Liver (tissue), 9 donors: ENCODE data around the gene SLC9C2. TPM values are rescaled to one million over a fixed set of nuclear protein-coding genes. Genes with fewer than 3 reads are reported as not detected.

Experiments used
- DNase-seq: peaks from one replicate; pipeline ENCODE4 v3.0.0-alpha.2; 2017; ENCODE audit warnings: low spot score
- H3K27ac ChIP-seq, 2 donors: one replicate each; pipeline ENCODE4 v1.7.0; 2013; ENCODE audit warnings: inconsistent platforms in 2 of 2, low read length in 2 of 2, control low read depth in 1 of 2, low read depth in 1 of 2, mild to moderate bottlenecking in 1 of 2
- H3K27me3 ChIP-seq, 4 donors: one replicate each; pipeline versions ENCODE4 v1.6.1 to v1.7.0; 2013; ENCODE audit warnings: low read length in 3 of 4, inconsistent platforms in 1 of 4, mild to moderate bottlenecking in 1 of 4, moderate library complexity in 1 of 4; ENCODE audit not compliant: control insufficient read depth in 4 of 4, insufficient read depth in 4 of 4
- H3K36me3 ChIP-seq, 4 donors: one replicate each; pipeline versions ENCODE4 v1.6.1 to v1.7.0; 2013; ENCODE audit warnings: low read length in 3 of 4, mild to moderate bottlenecking in 3 of 4, low read depth in 1 of 4, moderate library complexity in 1 of 4; ENCODE audit not compliant: control insufficient read depth in 4 of 4, insufficient read depth in 3 of 4
- H3K4me1 ChIP-seq, 4 donors: one replicate each; pipeline versions ENCODE4 v1.6.1 to v1.7.0; 2013; ENCODE audit warnings: low read length in 3 of 4, mild to moderate bottlenecking in 3 of 4, moderate library complexity in 1 of 4; ENCODE audit not compliant: control insufficient read depth in 4 of 4, insufficient read depth in 4 of 4
- H3K4me3 ChIP-seq, 3 donors: one replicate each; pipeline versions ENCODE4 v1.6.1 to v1.7.0; 2013; ENCODE audit warnings: low read length in 3 of 3, control low read depth in 1 of 3, low read depth in 1 of 3, mild to moderate bottlenecking in 1 of 3
- H3K9ac ChIP-seq, 2 donors: one replicate each; pipeline ENCODE4 v1.7.0; 2013; ENCODE audit warnings: low read length in 2 of 2, mild to moderate bottlenecking in 2 of 2, moderate library complexity in 2 of 2, control low read depth in 1 of 2, low read depth in 1 of 2
- H3K9me3 ChIP-seq, 4 donors: one replicate each; pipeline versions ENCODE4 v1.6.1 to v1.7.0; 2013; ENCODE audit warnings: low read length in 3 of 4; ENCODE audit not compliant: control insufficient read depth in 4 of 4
- EGR1 ChIP-seq, 2 donors: IDR thresholded peaks; 2 replicates each; pipeline ENCODE4 v1.6.1; 2016 to 2018; ENCODE audit warnings: antibody characterized with exemption in 2 of 2, low read depth in 2 of 2
- FOXA1 ChIP-seq: IDR thresholded peaks from 2 replicates; pipeline ENCODE4 v1.6.1; 2016; ENCODE audit warnings: antibody characterized with exemption
- FOXA2 ChIP-seq: IDR thresholded peaks from 2 replicates; pipeline ENCODE4 v1.6.1; 2016; ENCODE audit warnings: antibody characterized with exemption
- GABPA ChIP-seq, 2 donors: IDR thresholded peaks in 1 of 2; conservative IDR thresholded peaks in 1 of 2; 2 replicates each; pipeline ENCODE4 v1.6.1; 2016; ENCODE audit warnings: antibody characterized with exemption in 2 of 2, mild to moderate bottlenecking in 1 of 2, moderate library complexity in 1 of 2
- HNF4A ChIP-seq, 2 donors: conservative IDR thresholded peaks; 2 replicates each; pipeline ENCODE4 v1.6.1; 2016; ENCODE audit warnings: antibody characterized with exemption in 2 of 2, mild to moderate bottlenecking in 2 of 2
- HNF4G ChIP-seq: IDR thresholded peaks from 2 replicates; pipeline ENCODE4 v1.6.1; 2016; ENCODE audit warnings: antibody characterized with exemption
- JUND ChIP-seq, 2 donors: IDR thresholded peaks; 2 replicates each; pipeline ENCODE4 v1.6.1; 2016; ENCODE audit warnings: antibody characterized with exemption in 2 of 2
- NR2F2 ChIP-seq: IDR thresholded peaks from 2 replicates; pipeline ENCODE4 v1.6.1; 2016; ENCODE audit warnings: antibody characterized with exemption
- RAD21 ChIP-seq, 2 donors: IDR thresholded peaks; 2 replicates each; pipeline ENCODE4 v1.6.1; 2016; ENCODE audit warnings: antibody characterized with exemption in 2 of 2, mild to moderate bottlenecking in 2 of 2
- RXRA ChIP-seq, 2 donors: IDR thresholded peaks; 2 replicates each; pipeline ENCODE4 v1.6.1; 2017 to 2018; ENCODE audit warnings: antibody characterized with exemption in 2 of 2, mild to moderate bottlenecking in 1 of 2
- SP1 ChIP-seq: IDR thresholded peaks from 2 replicates; pipeline ENCODE4 v1.6.1; 2018; ENCODE audit warnings: antibody characterized with exemption, mild to moderate bottlenecking
- TAF1 ChIP-seq: conservative IDR thresholded peaks from 2 replicates; pipeline ENCODE4 v1.6.1; 2016; ENCODE audit warnings: antibody characterized with exemption, mild to moderate bottlenecking
- YY1 ChIP-seq: IDR thresholded peaks from 2 replicates; pipeline ENCODE4 v1.6.1; 2016; ENCODE audit warnings: antibody characterized with exemption, mild to moderate bottlenecking
- WGBS: extraction: QIAGEN DNeasy Blood & Tissue Kit; methylation state at CpG from one replicate; pipeline ENCODE4 v1.1.7; 2013; 5-methylcytosine and 5-hydroxymethylcytosine counted together
- polyA plus RNA-seq, 2 donors: library from polyadenylated mRNA; stranded (reverse) in 1 of 2; unstranded in 1 of 2; fragments of 200-250 nt in 1 of 2; fragments of >200 nt in 1 of 2; fragmentation: Nextera tagmentation in 1 of 2; extraction: Ambion mirVana in 1 of 2; gene quantifications; one replicate each; pipeline versions ENCODE4 v1.2.1 to v1.2.3, GENCODE V29; 2013 to 2015
- total RNA-seq, 2 donors: library from RNA; depleted of rRNA; stranded (reverse); fragments of >200 nt; gene quantifications; one replicate each; pipeline ENCODE4 v1.2.3, GENCODE V29; 2014
- TF ChIP-seq, protein P1 (sequence below): IDR thresholded peaks from 2 replicates; pipeline ENCODE4 v1.6.1; 2016; ENCODE audit warnings: antibody characterized with exemption
- TF ChIP-seq, protein P2 (sequence below): IDR thresholded peaks from 2 replicates; pipeline ENCODE4 v1.6.1; 2016; ENCODE audit warnings: antibody characterized with exemption, mild to moderate bottlenecking
- TF ChIP-seq, protein P3 (sequence below): IDR thresholded peaks from 2 replicates; pipeline ENCODE4 v1.6.1; 2016; ENCODE audit warnings: antibody characterized with exemption
- TF ChIP-seq, protein P4 (sequence below): fragments of 150-350 bp; IDR thresholded peaks from 2 replicates; pipeline ENCODE4 v1.5.1; 2017; ENCODE audit warnings: improper control_type of control experiment, low read depth, low read length; ENCODE audit not compliant: missing input control
- TF ChIP-seq, protein P5 (sequence below): IDR thresholded peaks from 2 replicates; pipeline ENCODE4 v1.6.1; 2016; ENCODE audit warnings: antibody characterized with exemption
- donor health status: healthy.
- donor health status: healthy.
- donor health status: healthy.
- donor health status: healthy.
- donor health status: healthy.

Gene SLC9C2
- total and polyA plus RNA-seq, 4 donors, result not detected

DNA sequence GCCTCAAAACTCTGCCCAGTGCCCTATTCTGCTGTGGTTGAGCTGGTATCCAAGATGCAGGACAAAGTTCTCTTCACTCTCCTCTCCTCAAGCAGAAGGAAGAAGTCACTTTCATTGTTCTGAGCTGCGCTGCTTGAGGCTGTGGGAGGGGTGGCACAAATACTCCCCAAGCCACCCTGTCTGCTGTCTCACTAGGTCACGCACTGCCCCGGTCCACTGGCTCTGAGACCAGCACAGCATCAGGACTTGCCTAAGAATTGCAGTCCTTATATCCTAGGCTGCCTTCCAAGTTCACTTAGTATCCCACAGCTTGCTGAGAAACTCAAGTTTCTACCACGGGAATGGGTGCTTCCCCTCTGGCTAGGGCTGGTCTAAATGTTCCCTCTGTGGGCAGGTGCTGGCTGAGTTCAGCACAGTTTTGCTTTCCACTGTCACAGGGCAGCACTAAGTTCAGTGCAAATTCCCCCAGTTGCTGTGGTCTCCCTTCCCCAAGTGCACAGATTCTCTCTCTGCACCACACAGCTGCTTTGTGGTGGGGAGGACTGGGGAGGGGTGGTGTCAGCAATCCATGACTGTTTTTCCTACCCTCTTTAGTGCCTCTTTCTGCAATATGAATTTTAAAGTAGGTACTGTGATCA, 32.4 kb downstream of the SLC9C2 start:
- 83% methylated on average over 4 of the region's 4 CpGs for WGBS
- DNase-seq, result no peak
- no peaks in the 10 kb centered on the region for H3K4me1 ChIP-seq

More for the DNA sequence above, 32.4 kb downstream of the SLC9C2 start:
- no peak for TF ChIP-seq FOXA2
- TF ChIP-seq, protein P1, sequence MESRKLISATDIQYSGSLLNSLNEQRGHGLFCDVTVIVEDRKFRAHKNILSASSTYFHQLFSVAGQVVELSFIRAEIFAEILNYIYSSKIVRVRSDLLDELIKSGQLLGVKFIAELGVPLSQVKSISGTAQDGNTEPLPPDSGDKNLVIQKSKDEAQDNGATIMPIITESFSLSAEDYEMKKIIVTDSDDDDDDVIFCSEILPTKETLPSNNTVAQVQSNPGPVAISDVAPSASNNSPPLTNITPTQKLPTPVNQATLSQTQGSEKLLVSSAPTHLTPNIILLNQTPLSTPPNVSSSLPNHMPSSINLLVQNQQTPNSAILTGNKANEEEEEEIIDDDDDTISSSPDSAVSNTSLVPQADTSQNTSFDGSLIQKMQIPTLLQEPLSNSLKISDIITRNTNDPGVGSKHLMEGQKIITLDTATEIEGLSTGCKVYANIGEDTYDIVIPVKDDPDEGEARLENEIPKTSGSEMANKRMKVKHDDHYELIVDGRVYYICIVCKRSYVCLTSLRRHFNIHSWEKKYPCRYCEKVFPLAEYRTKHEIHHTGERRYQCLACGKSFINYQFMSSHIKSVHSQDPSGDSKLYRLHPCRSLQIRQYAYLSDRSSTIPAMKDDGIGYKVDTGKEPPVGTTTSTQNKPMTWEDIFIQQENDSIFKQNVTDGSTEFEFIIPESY, result no peak
- no peak for TF ChIP-seq EGR1 (IDR thresholded peaks at IDR 0.05; ENCODE audit: low read depth in 2 of 2)
- TF ChIP-seq, protein P2, sequence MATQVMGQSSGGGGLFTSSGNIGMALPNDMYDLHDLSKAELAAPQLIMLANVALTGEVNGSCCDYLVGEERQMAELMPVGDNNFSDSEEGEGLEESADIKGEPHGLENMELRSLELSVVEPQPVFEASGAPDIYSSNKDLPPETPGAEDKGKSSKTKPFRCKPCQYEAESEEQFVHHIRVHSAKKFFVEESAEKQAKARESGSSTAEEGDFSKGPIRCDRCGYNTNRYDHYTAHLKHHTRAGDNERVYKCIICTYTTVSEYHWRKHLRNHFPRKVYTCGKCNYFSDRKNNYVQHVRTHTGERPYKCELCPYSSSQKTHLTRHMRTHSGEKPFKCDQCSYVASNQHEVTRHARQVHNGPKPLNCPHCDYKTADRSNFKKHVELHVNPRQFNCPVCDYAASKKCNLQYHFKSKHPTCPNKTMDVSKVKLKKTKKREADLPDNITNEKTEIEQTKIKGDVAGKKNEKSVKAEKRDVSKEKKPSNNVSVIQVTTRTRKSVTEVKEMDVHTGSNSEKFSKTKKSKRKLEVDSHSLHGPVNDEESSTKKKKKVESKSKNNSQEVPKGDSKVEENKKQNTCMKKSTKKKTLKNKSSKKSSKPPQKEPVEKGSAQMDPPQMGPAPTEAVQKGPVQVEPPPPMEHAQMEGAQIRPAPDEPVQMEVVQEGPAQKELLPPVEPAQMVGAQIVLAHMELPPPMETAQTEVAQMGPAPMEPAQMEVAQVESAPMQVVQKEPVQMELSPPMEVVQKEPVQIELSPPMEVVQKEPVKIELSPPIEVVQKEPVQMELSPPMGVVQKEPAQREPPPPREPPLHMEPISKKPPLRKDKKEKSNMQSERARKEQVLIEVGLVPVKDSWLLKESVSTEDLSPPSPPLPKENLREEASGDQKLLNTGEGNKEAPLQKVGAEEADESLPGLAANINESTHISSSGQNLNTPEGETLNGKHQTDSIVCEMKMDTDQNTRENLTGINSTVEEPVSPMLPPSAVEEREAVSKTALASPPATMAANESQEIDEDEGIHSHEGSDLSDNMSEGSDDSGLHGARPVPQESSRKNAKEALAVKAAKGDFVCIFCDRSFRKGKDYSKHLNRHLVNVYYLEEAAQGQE, result no peak
- TF ChIP-seq, protein P3, sequence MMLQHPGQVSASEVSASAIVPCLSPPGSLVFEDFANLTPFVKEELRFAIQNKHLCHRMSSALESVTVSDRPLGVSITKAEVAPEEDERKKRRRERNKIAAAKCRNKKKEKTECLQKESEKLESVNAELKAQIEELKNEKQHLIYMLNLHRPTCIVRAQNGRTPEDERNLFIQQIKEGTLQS, result no peak
- no peak for TF ChIP-seq RAD21 (IDR thresholded peaks at IDR 0.05)
- TF ChIP-seq, protein P4, sequence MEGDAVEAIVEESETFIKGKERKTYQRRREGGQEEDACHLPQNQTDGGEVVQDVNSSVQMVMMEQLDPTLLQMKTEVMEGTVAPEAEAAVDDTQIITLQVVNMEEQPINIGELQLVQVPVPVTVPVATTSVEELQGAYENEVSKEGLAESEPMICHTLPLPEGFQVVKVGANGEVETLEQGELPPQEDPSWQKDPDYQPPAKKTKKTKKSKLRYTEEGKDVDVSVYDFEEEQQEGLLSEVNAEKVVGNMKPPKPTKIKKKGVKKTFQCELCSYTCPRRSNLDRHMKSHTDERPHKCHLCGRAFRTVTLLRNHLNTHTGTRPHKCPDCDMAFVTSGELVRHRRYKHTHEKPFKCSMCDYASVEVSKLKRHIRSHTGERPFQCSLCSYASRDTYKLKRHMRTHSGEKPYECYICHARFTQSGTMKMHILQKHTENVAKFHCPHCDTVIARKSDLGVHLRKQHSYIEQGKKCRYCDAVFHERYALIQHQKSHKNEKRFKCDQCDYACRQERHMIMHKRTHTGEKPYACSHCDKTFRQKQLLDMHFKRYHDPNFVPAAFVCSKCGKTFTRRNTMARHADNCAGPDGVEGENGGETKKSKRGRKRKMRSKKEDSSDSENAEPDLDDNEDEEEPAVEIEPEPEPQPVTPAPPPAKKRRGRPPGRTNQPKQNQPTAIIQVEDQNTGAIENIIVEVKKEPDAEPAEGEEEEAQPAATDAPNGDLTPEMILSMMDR, result no peak
- TF ChIP-seq FOXA1, result no peak
- no peak for TF ChIP-seq GABPA (IDR thresholded peaks at IDR 0.05 in 1 of 2, conservative IDR thresholded peaks at IDR 0.05 in 1 of 2)
- TF ChIP-seq HNF4A (conservative IDR thresholded peaks at IDR 0.05), result no peak
- no peak for TF ChIP-seq NR2F2
- TF ChIP-seq, protein P5, sequence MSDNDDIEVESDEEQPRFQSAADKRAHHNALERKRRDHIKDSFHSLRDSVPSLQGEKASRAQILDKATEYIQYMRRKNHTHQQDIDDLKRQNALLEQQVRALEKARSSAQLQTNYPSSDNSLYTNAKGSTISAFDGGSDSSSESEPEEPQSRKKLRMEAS, result no peak
- TF ChIP-seq HNF4G, result no peak
- TF ChIP-seq YY1, result no peak
- TF ChIP-seq TAF1, result no peak
- no peak for TF ChIP-seq JUND (IDR thresholded peaks at IDR 0.05)
- no peak for TF ChIP-seq SP1
- no peak for TF ChIP-seq RXRA (IDR thresholded peaks at IDR 0.05)
- no peaks in the 10 kb centered on the region for H3K27me3 ChIP-seq
- H3K27ac ChIP-seq, result no peak overlapping the region
- H3K9ac ChIP-seq, result no peak overlapping the region
- H3K36me3 ChIP-seq, result no peaks in the 10 kb centered on the region
- H3K4me3 ChIP-seq, result no peak overlapping the region
- peaks cover 0 to 6% (median 0%) of the 10 kb centered on the region in 4 donors for H3K9me3 ChIP-seq
